SJCRH30 (cell line): Measurements from ENCODE around the gene KIAA1328. TPM values are rescaled to one million over a fixed set of nuclear protein-coding genes. Genes with fewer than 3 reads are reported as not detected.
"Not testable (repeated sequence)": the region's sequence is repeated elsewhere in the genome, so short reads cannot be mapped to it uniquely, and the experiment has no call there.

Experiments
- DNase-seq, 2 experiments: peaks; one replicate each; pipeline ENCODE4 v3.0.0-alpha.2; 2015 to 2020
- H3K27ac ChIP-seq: fragments of 250-450 bp; sonication (Bioruptor Pico); 2 replicates; pipeline ENCODE4 v1.5.1; 2020; ENCODE audit warnings: mild to moderate bottlenecking, moderate library complexity
- H3K27me3 ChIP-seq: fragments of 250-450 bp; sonication (Bioruptor Pico); 2 replicates; pipeline ENCODE4 v1.5.1; 2020; ENCODE audit warnings: mild to moderate bottlenecking, moderate library complexity
- H3K36me3 ChIP-seq: fragments of 250-450 bp; sonication (Bioruptor Pico); 2 replicates; pipeline ENCODE4 v1.5.1; 2020; ENCODE audit warnings: mild to moderate bottlenecking, moderate library complexity
- H3K4me1 ChIP-seq: fragments of 250-450 bp; sonication (Bioruptor Pico); 2 replicates; pipeline ENCODE4 v1.5.1; 2020; ENCODE audit warnings: mild to moderate bottlenecking, moderate library complexity
- H3K4me3 ChIP-seq: fragments of 250-450 bp; sonication (Bioruptor Pico); 2 replicates; pipeline ENCODE4 v1.5.1; 2020; ENCODE audit warnings: mild to moderate bottlenecking, moderate library complexity
- H3K9me3 ChIP-seq: fragments of 250-450 bp; sonication (Bioruptor Pico); replicated peaks from 2 replicates; pipeline ENCODE4 v1.5.1; 2020; ENCODE audit warnings: mild to moderate bottlenecking, moderate library complexity
- total RNA-seq: library from RNA; depleted of rRNA; stranded (reverse); fragments of >200 nt; shearing (Covaris generic); gene quantifications from 2 replicates; pipeline ENCODE4 v1.2.3, GENCODE V29; 2014

The KIAA1328 gene
- total RNA-seq, 1 experiment from 2014 or later = 5.5 TPM

DNA sequence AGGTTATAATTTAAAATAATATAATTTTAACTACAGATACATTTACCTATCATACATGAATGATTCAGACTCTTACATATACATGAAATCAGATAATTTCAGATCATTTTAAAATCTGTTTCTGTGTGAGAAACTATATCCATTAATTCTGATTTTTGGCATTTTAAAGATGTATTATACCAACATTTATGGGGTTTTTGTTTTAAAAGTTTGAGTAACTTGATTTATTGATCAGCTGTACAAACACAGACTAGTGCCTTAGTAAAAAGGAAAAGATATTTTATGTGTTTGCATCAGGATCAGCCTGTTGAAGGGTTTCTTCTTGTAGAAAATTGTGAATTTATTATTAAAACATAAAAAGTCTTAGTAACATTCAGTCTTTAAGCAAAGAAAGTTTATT lies 59.9 kb downstream of the KIAA1328 start:
- no peak overlapping the region for H3K4me3 ChIP-seq
- no peak for DNase-seq
- H3K27me3 ChIP-seq = no peaks in the 10 kb centered on the region
- H3K9me3 ChIP-seq = no peaks in the 10 kb centered on the region
- H3K27ac ChIP-seq = no peak overlapping the region
- H3K36me3 ChIP-seq = no peaks in the 10 kb centered on the region
- no peaks in the 10 kb centered on the region; the same call in 1 of the 2 replicates for H3K4me1 ChIP-seq

DNA sequence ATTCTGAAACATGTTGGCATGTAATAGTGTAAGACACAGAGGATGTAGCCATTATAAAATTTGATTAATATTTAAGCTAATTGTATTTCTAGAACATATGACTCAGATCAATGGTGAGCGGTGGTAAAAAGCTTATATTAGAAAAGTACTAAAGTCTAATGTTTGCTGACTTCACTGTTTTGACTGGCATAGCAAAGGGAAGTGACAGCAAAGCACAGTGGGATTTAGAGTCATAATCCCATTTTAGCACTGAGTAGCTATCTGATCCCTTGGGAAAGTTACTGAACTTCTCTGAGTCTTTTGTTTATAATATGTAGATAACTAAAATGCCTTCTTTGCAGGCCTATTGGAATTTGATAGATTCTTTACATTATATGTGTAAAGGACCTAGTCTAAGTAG lies 60.4 kb downstream of the KIAA1328 start:
- Histone ChIP-seq H3K9me3 (no peaks in the 10 kb centered on the region), H3K27ac (no peak overlapping the region), H3K4me1 (no peaks in the 10 kb centered on the region; the same call in 1 of the 2 replicates), H3K4me3 (no peak overlapping the region), H3K27me3 (no peaks in the 10 kb centered on the region), H3K36me3 (no peaks in the 10 kb centered on the region)
- DNase-seq = no peak

- no peaks in the 10 kb centered on the region for H3K36me3 ChIP-seq
- no peak overlapping the region for H3K4me3 ChIP-seq
- no peaks in the 10 kb centered on the region for H3K27me3 ChIP-seq
- no peaks in the 10 kb centered on the region; the same call in 1 of the 2 replicates for H3K4me1 ChIP-seq
- peak in 1 of 2 experiments; percentile 11 for DNase-seq
- H3K27ac ChIP-seq = no peak overlapping the region
- no peaks in the 10 kb centered on the region for H3K9me3 ChIP-seq
These were observed 60.8 kb downstream of the KIAA1328 start for GRCh38 chr18:36889742-36890141.

DNA sequence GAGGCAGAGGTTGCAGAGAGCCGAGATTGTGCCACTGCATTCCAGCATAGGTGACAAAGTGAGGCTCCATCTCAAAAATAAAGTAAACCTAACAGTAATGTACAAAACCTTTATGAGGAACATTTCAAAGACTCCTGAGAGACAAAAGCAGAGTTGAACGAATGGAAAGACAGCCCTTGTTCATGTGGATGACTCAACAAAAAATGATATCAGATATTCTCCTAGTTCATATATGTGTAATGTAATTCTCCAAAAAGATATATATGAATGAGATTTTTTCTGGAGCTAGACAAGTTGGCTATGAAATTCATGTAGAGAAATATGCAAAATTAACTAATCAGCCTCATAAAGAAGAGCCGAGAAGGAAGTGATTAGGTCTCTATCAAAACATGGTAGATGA lies 61.7 kb downstream of the KIAA1328 start:
- Histone ChIP-seq H3K9me3 (no peaks in the 10 kb centered on the region), H3K27ac (no peak overlapping the region), H3K4me3 (no peak overlapping the region), H3K36me3 (no peaks in the 10 kb centered on the region), H3K27me3 (no peaks in the 10 kb centered on the region), H3K4me1 (no peaks in the 10 kb centered on the region; the same call in 1 of the 2 replicates)
- no peak for DNase-seq

DNA sequence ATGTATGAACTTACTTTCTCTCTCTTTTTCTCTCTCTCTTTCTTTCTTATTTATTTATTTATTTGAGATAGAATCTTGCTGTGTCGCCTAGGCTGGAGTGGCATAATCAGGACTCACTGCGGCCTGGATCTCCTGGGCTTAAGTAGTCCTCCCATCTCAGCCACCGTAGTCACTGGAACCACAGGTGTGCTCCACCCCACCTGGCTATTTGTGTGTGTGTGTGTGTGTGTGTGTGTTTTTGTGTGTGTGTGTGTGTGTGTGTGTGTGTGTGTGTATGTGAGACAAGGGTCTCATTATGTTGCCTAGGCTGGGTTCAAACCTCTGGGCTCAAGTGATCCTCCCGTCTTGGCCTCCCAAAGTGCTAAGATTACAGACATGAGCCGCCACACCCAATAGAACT lies 64.3 kb downstream of the KIAA1328 start:
- no peaks in the 10 kb centered on the region; the same call in 1 of the 2 replicates for H3K4me1 ChIP-seq
- DNase-seq = no peak
- no peaks in the 10 kb centered on the region for H3K36me3 ChIP-seq
- no peaks in the 10 kb centered on the region for H3K9me3 ChIP-seq
- no peaks in the 10 kb centered on the region for H3K27me3 ChIP-seq
- no peak overlapping the region for H3K27ac ChIP-seq
- no peak overlapping the region for H3K4me3 ChIP-seq

DNA sequence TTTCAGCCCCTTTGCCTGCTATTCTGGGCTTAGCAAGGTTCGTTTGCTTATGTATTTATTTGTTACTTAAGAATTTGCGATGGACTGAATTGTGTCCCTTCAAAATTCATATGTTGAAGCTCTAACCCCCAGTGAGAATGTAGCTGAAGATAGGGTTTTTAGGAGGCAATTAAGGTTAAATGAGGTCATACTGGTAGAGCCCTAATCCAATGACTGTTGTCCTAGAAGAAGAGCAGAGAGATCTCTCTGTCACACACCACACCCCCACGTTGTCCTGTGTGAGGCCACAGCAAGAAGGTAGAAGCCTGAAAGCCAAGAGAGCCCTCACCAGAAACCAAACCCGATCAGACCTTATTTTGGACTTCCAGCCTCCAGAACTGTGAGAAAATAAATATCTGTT lies 66.7 kb downstream of the KIAA1328 start:
- no peaks in the 10 kb centered on the region for H3K4me1 ChIP-seq
- H3K36me3 ChIP-seq = no peaks in the 10 kb centered on the region
- no peak overlapping the region for H3K27ac ChIP-seq

GRCh38 chr18:36897253-36897652 lies 68.3 kb downstream of the KIAA1328 start:
- Histone ChIP-seq H3K4me1 (no peaks in the 10 kb centered on the region), H3K36me3 (no peaks in the 10 kb centered on the region), H3K27me3 (no peaks in the 10 kb centered on the region), H3K27ac (no peak overlapping the region), H3K4me3 (no peak overlapping the region), H3K9me3 (no peaks in the 10 kb centered on the region)
- no peak for DNase-seq

More for the DNA sequence above, 66.7 kb downstream of the KIAA1328 start:
- H3K27me3 ChIP-seq = no peaks in the 10 kb centered on the region
- no peak overlapping the region for H3K4me3 ChIP-seq
- H3K9me3 ChIP-seq = no peaks in the 10 kb centered on the region
- DNase-seq = no peak

GRCh38 chr18:36899289-36899688 lies 70.4 kb downstream of the KIAA1328 start:
- H3K36me3 ChIP-seq = no peaks in the 10 kb centered on the region
- no peak overlapping the region for H3K4me3 ChIP-seq
- H3K27ac ChIP-seq = no peak overlapping the region
- H3K27me3 ChIP-seq = no peaks in the 10 kb centered on the region
- no peaks in the 10 kb centered on the region for H3K4me1 ChIP-seq
- H3K9me3 ChIP-seq = no peaks in the 10 kb centered on the region
- DNase-seq = peak in 1 of 2 experiments; percentile 52

DNA sequence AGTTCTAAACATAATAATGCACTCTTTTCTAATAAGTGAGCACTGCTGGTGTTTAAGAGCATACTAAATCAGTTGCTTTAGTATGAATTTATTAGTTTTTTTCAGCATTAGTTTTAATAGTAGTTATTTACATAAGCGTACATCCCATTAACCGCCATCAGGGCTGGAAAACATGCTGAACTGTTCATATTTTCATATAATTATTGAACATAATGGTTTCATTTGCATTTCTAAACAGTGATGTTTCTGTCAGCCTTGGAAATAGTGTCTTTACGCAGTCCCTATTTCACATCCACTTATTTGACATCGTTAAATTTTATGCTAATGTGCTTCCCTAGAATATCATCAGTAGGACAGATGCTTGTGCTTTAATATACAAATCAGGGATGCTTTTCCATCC lies 71.5 kb downstream of the KIAA1328 start:
- no peak for DNase-seq

DNA sequence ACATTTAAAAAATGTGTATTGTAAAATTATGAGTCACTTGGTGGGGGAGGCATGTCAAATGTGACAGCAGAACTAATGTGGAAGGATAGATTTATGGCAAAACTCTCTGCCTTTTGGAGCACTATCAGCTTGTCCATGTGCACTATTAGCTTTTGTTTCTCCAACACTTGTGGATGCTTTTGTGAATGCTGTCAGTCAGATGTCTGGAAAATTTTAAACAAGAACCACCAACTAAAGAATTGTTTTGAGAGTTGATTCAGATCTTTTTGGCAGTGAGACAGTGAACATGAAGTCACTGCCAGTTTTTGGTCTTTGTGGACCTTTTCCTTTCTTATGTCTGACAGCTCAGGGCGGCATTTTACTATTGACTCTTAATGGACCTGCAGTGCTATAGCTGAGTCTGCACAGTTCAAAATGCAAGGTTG lies 72.4 kb downstream of the KIAA1328 start:
- Histone ChIP-seq H3K4me1 (no peaks in the 10 kb centered on the region), H3K4me3 (no peak overlapping the region), H3K9me3 (no peaks in the 10 kb centered on the region), H3K36me3 (no peaks in the 10 kb centered on the region), H3K27me3 (no peaks in the 10 kb centered on the region), H3K27ac (no peak overlapping the region)
- DNase-seq = no peak

More for the DNA sequence above, 71.5 kb downstream of the KIAA1328 start:
- no peak overlapping the region for H3K4me3 ChIP-seq
- no peaks in the 10 kb centered on the region for H3K36me3 ChIP-seq
- no peak overlapping the region for H3K27ac ChIP-seq
- H3K9me3 ChIP-seq = no peaks in the 10 kb centered on the region
- H3K27me3 ChIP-seq = no peaks in the 10 kb centered on the region
- H3K4me1 ChIP-seq = no peaks in the 10 kb centered on the region

GRCh38 chr18:36903215-36903928 lies 74.4 kb downstream of the KIAA1328 start:
- H3K4me1 ChIP-seq = no peaks in the 10 kb centered on the region
- DNase-seq = no peak
- no peaks in the 10 kb centered on the region for H3K9me3 ChIP-seq
- no peak overlapping the region for H3K4me3 ChIP-seq
- H3K27ac ChIP-seq = no peak overlapping the region
- no peaks in the 10 kb centered on the region for H3K27me3 ChIP-seq
- no peaks in the 10 kb centered on the region for H3K36me3 ChIP-seq

- H3K36me3 ChIP-seq = no peaks in the 10 kb centered on the region
- no peak for DNase-seq
- H3K4me1 ChIP-seq = no peaks in the 10 kb centered on the region
- no peak overlapping the region for H3K27ac ChIP-seq
- H3K9me3 ChIP-seq = no peaks in the 10 kb centered on the region
- H3K4me3 ChIP-seq = no peak overlapping the region
- no peaks in the 10 kb centered on the region for H3K27me3 ChIP-seq
These were observed 76.6 kb downstream of the KIAA1328 start for GRCh38 chr18:36905571-36905970.

DNA sequence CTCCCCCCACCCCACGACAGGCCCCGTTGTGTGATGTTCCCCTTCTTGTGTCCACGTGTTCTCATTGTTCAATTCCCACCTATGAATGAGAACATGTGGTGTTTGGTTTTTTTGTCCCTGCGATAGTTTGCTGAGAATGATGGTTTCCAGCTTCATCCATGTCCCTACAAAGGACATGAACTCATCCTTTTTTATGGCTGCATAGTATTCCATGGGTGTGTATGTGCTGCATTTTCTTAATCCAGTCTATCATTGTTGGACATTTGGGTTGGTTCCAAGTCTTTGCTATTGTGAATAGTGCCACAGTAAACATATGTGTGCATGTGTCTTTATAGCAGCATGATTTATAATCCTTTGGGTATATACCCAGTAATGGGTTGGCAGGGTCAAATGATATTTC lies 80.4 kb downstream of the KIAA1328 start:
- not testable (repeated sequence) for DNase-seq, H3K9me3 ChIP-seq, H3K27me3 ChIP-seq, H3K27ac ChIP-seq, H3K4me3 ChIP-seq, H3K4me1 ChIP-seq, H3K36me3 ChIP-seq

DNA sequence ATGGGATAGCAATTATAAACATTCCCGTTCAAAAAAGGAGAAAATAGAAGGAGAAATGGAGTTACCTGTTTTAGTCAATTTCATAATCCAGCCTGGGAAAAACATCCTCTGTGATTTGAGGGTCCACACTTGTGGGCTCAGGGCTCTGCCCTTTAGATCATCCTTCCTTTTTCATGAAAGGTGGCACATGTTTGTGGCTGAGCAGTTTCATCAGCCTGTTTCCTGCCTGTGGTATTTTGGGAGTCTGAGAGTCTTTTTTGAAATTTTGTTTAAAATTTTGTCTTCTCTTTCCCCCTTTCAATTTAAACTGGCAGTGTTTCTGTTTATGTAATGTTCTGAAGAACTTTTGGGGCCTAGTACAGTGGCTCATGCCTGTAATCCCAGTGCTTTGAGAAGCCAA lies 84.0 kb downstream of the KIAA1328 start:
- H3K27me3 ChIP-seq = no peaks in the 10 kb centered on the region
- H3K4me1 ChIP-seq = no peaks in the 10 kb centered on the region
- H3K36me3 ChIP-seq = no peaks in the 10 kb centered on the region
- no peak overlapping the region for H3K27ac ChIP-seq
- no peaks in the 10 kb centered on the region for H3K9me3 ChIP-seq
- no peak for DNase-seq
- no peak overlapping the region for H3K4me3 ChIP-seq

GRCh38 chr18:36917907-36918306 lies 89.0 kb downstream of the KIAA1328 start:
- Histone ChIP-seq H3K4me1 (no peaks in the 10 kb centered on the region), H3K4me3 (no peak overlapping the region), H3K36me3 (no peaks in the 10 kb centered on the region), H3K27me3 (no peaks in the 10 kb centered on the region), H3K9me3 (no peaks in the 10 kb centered on the region), H3K27ac (no peak overlapping the region)
- no peak for DNase-seq

DNA sequence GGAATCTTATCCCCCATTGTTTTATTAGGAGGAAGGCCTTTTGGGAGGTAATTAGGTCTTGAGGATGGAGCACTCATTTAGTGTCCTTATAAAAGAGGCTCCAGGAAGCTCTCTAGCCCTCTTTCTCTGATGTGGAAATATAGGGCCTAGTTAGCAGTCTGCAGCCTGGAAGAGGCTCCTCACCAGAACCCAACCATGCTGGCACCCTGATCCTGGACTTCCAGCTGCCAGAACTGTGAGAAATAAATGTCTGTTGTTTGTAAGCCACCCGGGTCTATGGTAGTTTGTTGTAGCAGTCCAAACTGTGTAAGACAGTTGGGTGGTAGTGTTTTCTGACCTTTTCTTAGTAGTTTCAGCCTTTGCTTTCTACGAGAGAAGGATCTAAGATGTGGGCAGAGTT lies 100.7 kb downstream of the KIAA1328 start:
- no peaks in the 10 kb centered on the region for H3K4me1 ChIP-seq
- H3K9me3 ChIP-seq = no peaks in the 10 kb centered on the region
- H3K27me3 ChIP-seq = no peaks in the 10 kb centered on the region
- no peak for DNase-seq
- H3K27ac ChIP-seq = no peak overlapping the region
- no peak overlapping the region for H3K4me3 ChIP-seq
- no peaks in the 10 kb centered on the region for H3K36me3 ChIP-seq
